Measurements from ENCODE around the gene SPATA6.

GRCh38 chr1:48374785-48375184 is 97.2 kb downstream of the SPATA6 start:
- no peak for TF ChIP-seq CTCF (conservative IDR thresholded peaks at IDR 0.05; ENCODE audit: low read depth in 2 of 2)
- no peak for TF ChIP-seq JUNB (IDR thresholded peaks at IDR 0.05; ENCODE audit: unreplicated experiment)
- TF ChIP-seq EZH2 (IDR thresholded peaks at IDR 0.05; ENCODE audit: low read depth, unreplicated experiment) = no peak
- TF ChIP-seq POLR2AphosphoS5 (IDR thresholded peaks at IDR 0.05; ENCODE audit: low read depth) = no peak
- no peak for TF ChIP-seq REST (IDR thresholded peaks at IDR 0.05; ENCODE audit: unreplicated experiment)
- TF ChIP-seq EZH2phosphoT487 (IDR thresholded peaks at IDR 0.05; ENCODE audit: unreplicated experiment) = no peak
- no peak for TF ChIP-seq ETS1 (IDR thresholded peaks at IDR 0.05)
- TF ChIP-seq NANOG (IDR thresholded peaks at IDR 0.05; ENCODE audit: borderline replicate concordance) = no peak
